B cell (primary cell): ENCODE measurements around the gene NPHS1. TPM values are rescaled to one million over a fixed set of nuclear protein-coding genes. Genes with fewer than 3 reads are reported as not detected.

ENCODE experiments used
- ATAC-seq: fragments of 200-7000 bp; cut with Tn5 transposase; one replicate; pipeline ENCODE4 v1.10.0; 2021; ENCODE audit warnings: low read depth, mild to moderate bottlenecking, moderate number of reproducible peaks, moderate library complexity
- CTCF ChIA-PET: fragments of 350-600 bp; sonication (Branson Sonifier 250); formaldehyde crosslinking; loops from one replicate; lab custom pipeline; 2021; ENCODE audit warnings: antibody characterized with exemption, inconsistent platforms; lab: Charles Lee
- POLR2A ChIA-PET: fragments of 350-600 bp; sonication (Branson Sonifier 250); formaldehyde crosslinking; loops from one replicate; lab custom pipeline; 2021; ENCODE audit warnings: antibody characterized with exemption; lab: Charles Lee
- DNase-seq: peaks from one replicate; pipeline ENCODE4 v3.0.0; 2013
- H2AFZ ChIP-seq: 2 replicates; pipeline ENCODE4 v1.6.1; 2012; ENCODE audit warnings: mild to moderate bottlenecking, low read depth, low read length; ENCODE audit not compliant: insufficient read depth, poor library complexity, severe bottlenecking
- H3K27ac ChIP-seq, 2 donors: 1 replicate in 1 of 2; 2 replicates in 1 of 2; pipeline ENCODE4 v1.5.1; 2012 to 2013; ENCODE audit warnings: low read length in 2 of 2, mild to moderate bottlenecking in 2 of 2, moderate library complexity in 1 of 2
- H3K27me3 ChIP-seq, 4 experiments: fragments of 200-600 bp in 1 of 4; sonication (generic) in 1 of 4; replicated peaks in 1 of 4; 1 replicate in 2 of 4; 2 replicates in 2 of 4; pipeline versions ENCODE4 v1.6.1 to v1.7.0; 2013 to 2016; ENCODE audit warnings: low read length in 3 of 4, mild to moderate bottlenecking in 2 of 4, mixed read lengths in 1 of 4, moderate library complexity in 1 of 4; ENCODE audit not compliant: insufficient read depth in 4 of 4, control insufficient read depth in 3 of 4; ENCODE audit errors: control extremely low read depth in 1 of 4
- H3K36me3 ChIP-seq, 2 experiments: replicated peaks in 1 of 2; 1 replicate in 1 of 2; 2 replicates in 1 of 2; pipeline versions ENCODE4 v1.6.1 to v1.7.1; 2013; ENCODE audit warnings: low read length in 1 of 2; ENCODE audit not compliant: insufficient read depth in 2 of 2, control insufficient read depth in 1 of 2; ENCODE audit errors: control extremely low read depth in 1 of 2, extremely low read depth in 1 of 2
- H3K4me1 ChIP-seq, 2 donors: fragments of 200-600 bp in 1 of 2; sonication (generic) in 1 of 2; 1 replicate in 1 of 2; 2 replicates in 1 of 2; pipeline versions ENCODE4 v1.5.1 to v1.6.1; 2013 to 2017; ENCODE audit warnings: low read length in 2 of 2; ENCODE audit not compliant: control insufficient read depth in 2 of 2, insufficient read depth in 2 of 2
- H3K4me2 ChIP-seq: replicated peaks from 2 replicates; pipeline ENCODE3; 2012; ENCODE audit warnings: mild to moderate bottlenecking, low read depth, low read length; ENCODE audit not compliant: poor library complexity, severe bottlenecking
- H3K4me3 ChIP-seq, 5 experiments: fragments of 200-600 bp in 1 of 5; sonication (generic) in 1 of 5; 1 replicate in 3 of 5; 2 replicates in 2 of 5; pipeline versions ENCODE4 v1.5.1 to v1.7.0; 2011 to 2016; ENCODE audit warnings: low read length in 4 of 5, mild to moderate bottlenecking in 4 of 5, low read depth in 2 of 5, control low read depth in 1 of 5, moderate library complexity in 1 of 5; ENCODE audit not compliant: insufficient read depth in 1 of 5; ENCODE audit errors: control extremely low read depth in 1 of 5, extremely low read depth in 1 of 5
- H3K79me2 ChIP-seq: fragments of 200-600 bp; sonication (generic); one replicate; pipeline ENCODE4 v1.6.0; 2016; ENCODE audit warnings: low read length; ENCODE audit not compliant: control insufficient read depth, insufficient read depth
- H3K9ac ChIP-seq: fragments of 200-600 bp; sonication (generic); 2 replicates; pipeline ENCODE4 v1.6.1; 2017; ENCODE audit warnings: mild to moderate bottlenecking, low read length, moderate library complexity
- H3K9me3 ChIP-seq, 3 donors: one replicate each; pipeline versions ENCODE4 v1.6.1 to v1.7.1; 2013; ENCODE audit warnings: low read length in 2 of 3; ENCODE audit not compliant: control insufficient read depth in 2 of 3, insufficient read depth in 1 of 3; ENCODE audit errors: control extremely low read depth in 1 of 3
- H4K20me1 ChIP-seq: 2 replicates; pipeline ENCODE4 v1.6.0; 2012; ENCODE audit warnings: mild to moderate bottlenecking, low read length; ENCODE audit not compliant: insufficient read depth, control insufficient read depth, poor library complexity, severe bottlenecking
- H3K27ac Mint-ChIP-seq: one replicate; pipeline ENCODE4 v1.8.0; 2021; ENCODE audit warnings: mixed read lengths
- H3K27me3 Mint-ChIP-seq: one replicate; pipeline ENCODE4 v1.8.0; 2021; ENCODE audit warnings: mixed read lengths
- H3K4me1 Mint-ChIP-seq: one replicate; pipeline ENCODE4 v1.8.0; 2021; ENCODE audit warnings: mixed read lengths
- H3K4me3 Mint-ChIP-seq: one replicate; pipeline ENCODE4 v1.8.0; 2021; ENCODE audit warnings: mixed read lengths
- H3K9me3 Mint-ChIP-seq: one replicate; pipeline ENCODE4 v1.8.0; 2022; ENCODE audit warnings: mixed read lengths; ENCODE audit not compliant: insufficient read depth
- CTCF ChIP-seq: fragments of 200-600 bp; IDR thresholded peaks from one replicate; pipeline ENCODE4 v1.8.0; 2022; ENCODE audit warnings: antibody characterized with exemption, mild to moderate bottlenecking
- EZH2 ChIP-seq: IDR thresholded peaks from 2 replicates; pipeline ENCODE4 v1.6.1; 2012; ENCODE audit warnings: borderline replicate concordance, low read depth, mild to moderate bottlenecking, moderate library complexity, low read length; ENCODE audit not compliant: insufficient read depth, poor library complexity, severe bottlenecking
- WGBS: methylation state at CpG from one replicate; pipeline ENCODE4 v1.1.5; 2013; ENCODE audit warnings: missing lambda C conversion rate; ENCODE audit not compliant: insufficient coverage; 5-methylcytosine and 5-hydroxymethylcytosine counted together
- intact Hi-C: fragments of 100-400 bp; cut with micrococcal nuclease; formaldehyde crosslinking; loops from one replicate; pipeline ENCODE4 v1.10.0; 2022
- polyA plus RNA-seq: library from polyadenylated mRNA; depleted of rRNA; stranded (reverse); fragments of >200 nt; gene quantifications from 2 replicates; pipeline ENCODE4 v1.2.3, GENCODE V29; 2012
- total RNA-seq, 2 donors: library from RNA; stranded (reverse); fragments of 120-200 nt in 1 of 2; gene quantifications; 1 replicate in 1 of 2; 2 replicates in 1 of 2; pipeline versions ENCODE4 v1.2.3 to v1.2.4, GENCODE V29; 2013 to 2022

NPHS1 gene
- total and polyA plus RNA-seq, 2 donors (not counting 1 experiment from before 2014, with no cell fraction given): not detected

DNA sequence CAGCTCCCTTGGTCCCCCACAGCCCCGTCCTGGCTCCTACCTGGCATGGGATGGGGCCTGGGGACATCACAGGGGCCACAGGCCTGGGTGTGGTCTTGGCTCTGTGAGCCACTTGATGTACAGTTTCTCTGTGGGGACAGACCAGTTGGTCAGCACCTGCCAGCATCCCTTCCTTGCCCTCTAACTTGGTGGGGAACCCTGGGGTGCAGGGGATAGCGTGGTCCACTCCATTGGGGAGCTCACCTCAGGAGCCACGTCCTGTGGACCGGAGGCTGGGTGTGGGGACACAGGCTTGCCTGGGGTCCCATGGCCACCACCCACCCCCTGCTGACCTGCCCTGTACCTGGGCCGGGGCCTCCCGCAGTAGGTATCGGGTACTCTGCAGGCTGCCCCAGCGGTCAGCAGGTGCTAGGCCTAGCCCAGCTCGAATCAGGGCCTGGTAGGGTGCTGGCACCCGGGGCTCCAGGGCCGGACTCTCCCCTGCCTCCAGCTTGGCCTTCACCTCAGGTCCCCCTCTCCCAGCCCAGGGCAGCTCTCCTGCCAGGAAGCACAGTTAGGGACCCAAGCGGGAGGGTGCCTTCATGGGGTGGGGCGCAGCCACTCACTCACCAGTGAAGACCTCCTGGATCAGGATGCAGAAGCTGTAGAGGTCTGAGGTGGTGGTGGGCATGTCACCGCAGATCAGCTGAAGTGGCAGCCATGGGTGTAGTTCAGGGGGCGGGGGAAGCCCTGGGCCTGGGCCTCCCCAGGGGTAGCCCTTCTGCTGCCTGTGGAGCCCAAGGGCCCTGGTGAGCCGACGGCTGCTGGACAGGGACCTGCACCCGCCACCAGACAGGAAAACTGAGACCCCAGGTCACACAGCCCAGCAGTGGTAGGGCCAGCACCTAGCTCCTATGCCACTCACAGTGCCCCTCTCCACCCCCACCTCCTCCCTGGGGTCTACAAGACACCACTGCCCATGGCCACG is 62.0 kb downstream of the NPHS1 start:
- H3K4me1 ChIP-seq: no peaks in the 10 kb centered on the region
- intact Hi-C loops: no loop called here
- H3K9ac ChIP-seq: no peak overlapping the region
- Mint-ChIP-seq H3K27me3 (peaks cover 7% of the 10 kb centered on the region), H3K9me3 (no peaks in the 10 kb centered on the region), H3K27ac (no peak overlapping the region), H3K4me3 (no peak overlapping the region), H3K4me1 (no peaks in the 10 kb centered on the region)
- ATAC-seq (no peak), DNase-seq (no peak)
- H3K27me3 ChIP-seq: no peaks in the 10 kb centered on the region
- H3K36me3 ChIP-seq: no peaks in the 10 kb centered on the region
- ChIA-PET CTCF (no interaction called here), POLR2A (interaction anchor here (0.5 kb wide), 1 partner anchor 375 kb away, joined by 3 read pairs; no protein-coding TSS in a partner anchor)
- H3K79me2 ChIP-seq: no peaks in the 10 kb centered on the region
- 87% methylated on average over 17 of the region's 19 CpGs for WGBS
- H3K4me2 ChIP-seq: no peak overlapping the region
- H3K9me3 ChIP-seq: no peaks in the 10 kb centered on the region
- no peaks in the 10 kb centered on the region for H4K20me1 ChIP-seq
- H2AFZ ChIP-seq: no peak overlapping the region
- no peak overlapping the region for H3K27ac ChIP-seq
- no peak for TF ChIP-seq EZH2
- no peak for TF ChIP-seq CTCF
- H3K4me3 ChIP-seq: no peak overlapping the region
